Omental fat pad (tissue), 4 donors: ENCODE results near the gene CD200R1. TPM values are rescaled to one million over a fixed set of nuclear protein-coding genes. Genes with fewer than 3 reads are reported as not detected.

ENCODE experiments used
- ATAC-seq: fragments of 150-250 bp; one replicate; pipeline ENCODE4 v1.9.1; 2016; ENCODE audit warnings: mild to moderate bottlenecking, moderate library complexity; ENCODE audit not compliant: low FRiP score
- DNase-seq: peaks from one replicate; pipeline ENCODE4 v3.0.0-alpha.2; 2019; ENCODE audit warnings: low spot score
- CTCF ChIP-seq, 3 donors: fragments of 450-650 bp; IDR thresholded peaks; one replicate each; pipeline ENCODE4 v1.5.1; 2016 to 2017; ENCODE audit warnings: antibody characterized with exemption in 3 of 3, mild to moderate bottlenecking in 3 of 3, moderate library complexity in 2 of 3
- total RNA-seq, 4 donors: library from RNA; depleted of rRNA; stranded (reverse); fragments of >200 nt; gene quantifications; one replicate each; pipeline ENCODE4 v1.1.0, GENCODE V29; 2016

Gene CD200R1
- total RNA-seq, 4 donors from 2014 or later = 1.1 to 4.3 (median 3.0) TPM

- TF ChIP-seq CTCF (IDR thresholded peaks at IDR 0.05) = no peak
- DNase-seq (no peak), ATAC-seq (no peak)
These were observed 74.8 kb downstream of the CD200R1 start for GRCh38 chr3:112900113-112900512.

- no peak for TF ChIP-seq CTCF (IDR thresholded peaks at IDR 0.05)
- ATAC-seq (no peak), DNase-seq (no peak)
These were observed 77.1 kb downstream of the CD200R1 start for GRCh38 chr3:112897791-112898190.

GRCh38 chr3:112894258-112894657 is 80.6 kb downstream of the CD200R1 start:
- DNase-seq = no peak
- no peak for ATAC-seq
- no peak for TF ChIP-seq CTCF (IDR thresholded peaks at IDR 0.05)

- ATAC-seq = no peak
- no peak for TF ChIP-seq CTCF (IDR thresholded peaks at IDR 0.05)
- no peak for DNase-seq
These were observed 85.5 kb downstream of the CD200R1 start for GRCh38 chr3:112889357-112889756.

- ATAC-seq = no peak
- TF ChIP-seq CTCF (IDR thresholded peaks at IDR 0.05) = no peak
- DNase-seq = no peak
These were observed 86.4 kb downstream of the CD200R1 start for GRCh38 chr3:112888381-112889085.

GRCh38 chr3:112884678-112885290 is 90.1 kb downstream of the CD200R1 start:
- TF ChIP-seq CTCF (IDR thresholded peaks at IDR 0.05) = no peak
- DNase-seq = no peak
- no peak for ATAC-seq

- no peak for ATAC-seq
- no peak for TF ChIP-seq CTCF (IDR thresholded peaks at IDR 0.05)
- DNase-seq = no peak
These were observed 93.0 kb downstream of the CD200R1 start for GRCh38 chr3:112881891-112882290.
